Suprapubic skin (tissue), 4 donors: ENCODE measurements around the gene MMP21.

Experiments
- CTCF ChIP-seq, 2 donors: fragments of 200-600 bp in 1 of 2; fragments of 450-650 bp in 1 of 2; sonication (generic) in 1 of 2; IDR thresholded peaks; one replicate each; pipeline ENCODE4 v1.5.1; 2016 to 2019; ENCODE audit warnings: antibody characterized with exemption in 2 of 2, mild to moderate bottlenecking in 1 of 2, moderate library complexity in 1 of 2
- POLR2A ChIP-seq, 2 donors: fragments of 450-650 bp; IDR thresholded peaks; one replicate each; pipeline ENCODE4 v1.6.1; 2017; ENCODE audit warnings: antibody characterized with exemption in 2 of 2, mild to moderate bottlenecking in 2 of 2, moderate library complexity in 2 of 2
- POLR2AphosphoS5 ChIP-seq, 3 donors: sonication (generic); formaldehyde crosslinking; IDR thresholded peaks; one replicate each; pipeline ENCODE4 v1.6.1; 2017; ENCODE audit warnings: antibody characterized with exemption in 3 of 3

GRCh38 chr10:125802739-125803138, 27.1 kb upstream of the MMP21 start:
- TF ChIP-seq CTCF (IDR thresholded peaks at IDR 0.05), result no peak
- no peak for TF ChIP-seq POLR2A (IDR thresholded peaks at IDR 0.05)
- no peak for TF ChIP-seq POLR2AphosphoS5 (IDR thresholded peaks at IDR 0.05)
